Measurements from ENCODE around the gene KLK7.

GRCh38 chr19:50931023-50931422 lies 52.7 kb downstream of the KLK7 start:
- TF ChIP-seq GATA2 (IDR thresholded peaks at IDR 0.05; ENCODE audit: low read depth, low read length) (no peak), GATA3 (IDR thresholded peaks at IDR 0.05; ENCODE audit: low read depth, low read length) (no peak)
